ENCODE data around the gene FAM110D. TPM values are rescaled to one million over a fixed set of nuclear protein-coding genes. Genes with fewer than 3 reads are reported as not detected.
A peak's percentile ranks its signal among the peaks of the same experiment; 100 is the strongest.

The FAM110D gene
- total RNA-seq, 1 donor from 2014 or later = 4.1 TPM

- no peak for DNase-seq (ENCODE audit: low read depth in 2 of 2)
Measured at GRCh38 chr1:26188477-26188876, 29.6 kb downstream of the FAM110D start.

- no peak for DNase-seq (ENCODE audit: low read depth in 2 of 2)
Measured at GRCh38 chr1:26189331-26189730, 30.5 kb downstream of the FAM110D start.

- no peak for DNase-seq (ENCODE audit: low read depth in 2 of 2)
Measured at GRCh38 chr1:26189751-26190275, 30.9 kb downstream of the FAM110D start.

GRCh38 chr1:26190373-26190987, 31.6 kb downstream of the FAM110D start, which contains the start of gene CATSPER4:
TSS of gene CATSPER4 (plus strand) at chr1:26190602. CDS start at chr1:26190628, 26 bp downstream.
- DNase-seq (ENCODE audit: low read depth in 2 of 2) = peak in 1 of 2 donors; percentile 17

- no peak for DNase-seq (ENCODE audit: low read depth in 2 of 2)
Measured at GRCh38 chr1:26191739-26192138, 32.9 kb downstream of the FAM110D start.

- no peak for DNase-seq (ENCODE audit: low read depth in 2 of 2)
Measured at GRCh38 chr1:26195805-26196204, 36.9 kb downstream of the FAM110D start.

- no peak for DNase-seq (ENCODE audit: low read depth in 2 of 2)
Measured at GRCh38 chr1:26197301-26197700, 38.4 kb downstream of the FAM110D start.

GRCh38 chr1:26197813-26198212, 38.9 kb downstream of the FAM110D start:
- no peak for DNase-seq (ENCODE audit: low read depth in 2 of 2)

GRCh38 chr1:26200413-26200812, 41.5 kb downstream of the FAM110D start:
- DNase-seq (ENCODE audit: low read depth in 2 of 2) = no peak

- no peak for DNase-seq (ENCODE audit: low read depth in 2 of 2)
Measured at GRCh38 chr1:26203642-26204318, 44.9 kb downstream of the FAM110D start.

- no peak for DNase-seq (ENCODE audit: low read depth in 2 of 2)
Measured at GRCh38 chr1:26210147-26210870, 51.4 kb downstream of the FAM110D start.

- no peak for DNase-seq (ENCODE audit: low read depth in 2 of 2)
Measured at GRCh38 chr1:26212726-26213125, 53.8 kb downstream of the FAM110D start.

GRCh38 chr1:26213335-26213905, 54.5 kb downstream of the FAM110D start:
- DNase-seq (ENCODE audit: low read depth in 2 of 2) = no peak

Other genes starting within 250 kb of the FAM110D start
- gene PAFAH2, start 161.0 kb upstream of the FAM110D start, total RNA-seq = 12.1 and 17.3 TPM in 2 replicates
- not detected in 2 replicates for gene EXTL1, start 137.3 kb upstream of the FAM110D start, total RNA-seq
- 0.13 TPM in 1 of 2 replicates, not detected in the other for gene SLC30A2, start 113.0 kb upstream of the FAM110D start, total RNA-seq
- gene TRIM63, start 91.4 kb upstream of the FAM110D start, total RNA-seq = not detected in 2 replicates
- gene PDIK1L, start 47.3 kb upstream of the FAM110D start, total RNA-seq = 4.2 and 4.3 TPM in 2 replicates
- not detected in 2 replicates for gene C1orf232, start 9.9 kb downstream of the FAM110D start, total RNA-seq
- gene ZNF593, start 10.8 kb downstream of the FAM110D start, total RNA-seq = 19.3 and 23.5 TPM in 2 replicates
- gene ZNF593OS, start 12.8 kb downstream of the FAM110D start, total RNA-seq = not detected in 2 replicates
- gene CNKSR1, start 18.4 kb downstream of the FAM110D start, total RNA-seq = not detected in 2 replicates
- gene CATSPER4, start 31.5 kb downstream of the FAM110D start, total RNA-seq = not detected in 2 replicates
- gene CEP85, start 75.1 kb downstream of the FAM110D start, total RNA-seq = 5.3 and 6.7 TPM in 2 replicates
- gene SH3BGRL3, start 121.0 kb downstream of the FAM110D start, total RNA-seq = 17.5 and 25.9 TPM in 2 replicates
- gene UBXN11, start 147.6 kb downstream of the FAM110D start, total RNA-seq = 1.7 and 2.7 TPM in 2 replicates
- not detected in 2 replicates for gene CD52, start 158.9 kb downstream of the FAM110D start, total RNA-seq
- 0.25 and 0.51 TPM in 2 replicates for gene CRYBG2, start 195.1 kb downstream of the FAM110D start, total RNA-seq
- gene ZNF683, start 213.7 kb downstream of the FAM110D start, total RNA-seq = not detected in 2 replicates

Measured in dermis microvascular lymphatic vessel endothelial cell (primary cell).